Panc1 (cell line): ENCODE results near the gene DAPK1. TPM values are rescaled to one million over a fixed set of nuclear protein-coding genes. Genes with fewer than 3 reads are reported as not detected.

Experiments used
- ATAC-seq: fragments of 200-7000 bp; cut with Tn5 transposase; 2 replicates; pipeline ENCODE4 v1.9.1; 2020; ENCODE audit warnings: mild to moderate bottlenecking, moderate library complexity
- BruUV-seq: library from RNA; stranded (reverse); fragments of 400-500 nt; replicated peaks from 2 replicates; lab custom pipeline; 2021; lab: Mats Ljungman, UMichigan
- CTCF ChIA-PET: fragments of 300-600 bp; sonication (Branson Sonifier 250); formaldehyde crosslinking; loops from one replicate; lab custom pipeline; 2022; ENCODE audit warnings: antibody characterized with exemption; lab: Charles Lee
- POLR2A ChIA-PET: fragments of 300-600 bp; sonication (Branson Sonifier 250); formaldehyde crosslinking; loops from one replicate; lab custom pipeline; 2022; ENCODE audit warnings: antibody characterized with exemption; lab: Charles Lee
- DNase-seq: peaks from one replicate; pipeline ENCODE4 v3.0.0-alpha.2; 2010; ENCODE audit warnings: low read depth, low spot score
- H3K27ac ChIP-seq: 2 replicates; pipeline ENCODE4 v1.5.1; 2011; ENCODE audit warnings: mild to moderate bottlenecking, low read length, inconsistent platforms
- H3K27me3 ChIP-seq: fragments of 200-500 bp; sonication (Bioruptor generic); 2 replicates; pipeline ENCODE4 v1.6.0; 2014; ENCODE audit warnings: low read length, inconsistent platforms; ENCODE audit not compliant: control insufficient read depth, insufficient read depth
- H3K36me3 ChIP-seq: fragments of 200-500 bp; sonication (Bioruptor generic); 2 replicates; pipeline ENCODE4 v1.5.1; 2014; ENCODE audit warnings: inconsistent platforms, mild to moderate bottlenecking, low read length, moderate library complexity; ENCODE audit not compliant: control insufficient read depth, insufficient read depth
- H3K4me1 ChIP-seq: 2 replicates; pipeline ENCODE4 v1.5.1; 2011; ENCODE audit warnings: inconsistent platforms, mild to moderate bottlenecking, low read length, moderate library complexity; ENCODE audit not compliant: control insufficient read depth, insufficient read depth
- H3K4me3 ChIP-seq, 2 experiments: 2 replicates each; pipeline ENCODE4 v1.5.1; 2011 to 2012; ENCODE audit warnings: low read depth in 2 of 2, low read length in 2 of 2, mild to moderate bottlenecking in 2 of 2, inconsistent platforms in 1 of 2, moderate library complexity in 1 of 2
- H3K9me3 ChIP-seq: fragments of 200-500 bp; sonication (Bioruptor generic); 2 replicates; pipeline ENCODE4 v1.5.1; 2014; ENCODE audit warnings: low read depth, mild to moderate bottlenecking, inconsistent platforms, low read length, moderate library complexity; ENCODE audit not compliant: control insufficient read depth, insufficient read depth
- CTCF ChIP-seq: fragments of 450-650 bp; IDR thresholded peaks from 2 replicates; pipeline ENCODE4 v1.5.1; 2017; ENCODE audit warnings: mild to moderate bottlenecking
- POLR2AphosphoS5 ChIP-seq: IDR thresholded peaks from 2 replicates; pipeline ENCODE4 v1.6.1; 2012; ENCODE audit warnings: mild to moderate bottlenecking, low read depth, low read length, moderate library complexity
- SIN3A ChIP-seq: IDR thresholded peaks from 2 replicates; pipeline ENCODE4 v1.6.1; 2012; ENCODE audit warnings: low read depth, mild to moderate bottlenecking, low read length, moderate library complexity, borderline replicate concordance; ENCODE audit not compliant: insufficient read depth
- TCF7L2 ChIP-seq: IDR thresholded peaks from 2 replicates; pipeline ENCODE4 v1.6.1; 2011; ENCODE audit warnings: mild to moderate bottlenecking, low read depth, low read length, inconsistent platforms
- in situ Hi-C: cut with HindIII; loops from 2 replicates; pipeline ENCODE4 v1.10.0; 2016; ENCODE audit warnings: low sequenced_read_pairs, low pct_unique_long_range_greater_than_20kb
- intact Hi-C: fragments of 100-400 bp; cut with micrococcal nuclease; formaldehyde crosslinking; loops from one replicate; pipeline ENCODE4 v1.10.0; 2022; ENCODE audit not compliant: unreplicated experiment
- total RNA-seq: library from RNA; stranded (reverse); gene quantifications from one replicate; pipeline ENCODE4 v1.2.1, GENCODE V29; 2021; ENCODE audit not compliant: unreplicated experiment
- TF ChIP-seq, protein P1 (sequence below), 2 experiments: IDR thresholded peaks; 2 replicates each; pipeline ENCODE4 v1.6.1; 2011 to 2012; ENCODE audit warnings: low read depth in 2 of 2, control low read depth in 1 of 2, low read length in 1 of 2, mild to moderate bottlenecking in 1 of 2, moderate library complexity in 1 of 2; ENCODE audit not compliant: insufficient read depth in 1 of 2

Gene DAPK1
- total RNA-seq, 1 experiment from 2014 or later = 0.87 TPM

DNA sequence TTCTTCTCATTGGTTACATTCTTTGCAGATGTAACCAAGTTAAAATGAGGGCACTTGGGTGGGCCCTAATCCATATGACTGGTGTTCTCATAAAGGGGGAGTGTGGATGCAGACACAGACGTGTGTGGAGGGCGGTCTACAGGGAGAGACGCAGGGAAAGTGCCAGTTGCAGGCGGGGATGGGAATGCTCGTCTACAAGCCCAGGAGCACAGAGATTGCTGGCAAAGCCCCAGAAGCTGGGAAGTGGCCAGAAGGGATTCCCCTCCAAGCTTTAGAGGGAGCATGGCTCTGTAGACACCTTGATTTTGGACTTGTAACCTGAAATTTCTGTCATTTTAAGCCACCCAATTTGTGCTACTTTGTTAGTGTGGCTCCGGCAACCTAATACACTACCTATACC lies 131.4 kb downstream of the DAPK1 start:
- in situ Hi-C loops (no loop called here), intact Hi-C loops (no loop called here)
- CTCF ChIA-PET = no interaction called here

GRCh38 chr9:87630266-87630665 lies 132.6 kb downstream of the DAPK1 start:
- Histone ChIP-seq H3K9me3 (no peaks in the 10 kb centered on the region), H3K36me3 (no peaks in the 10 kb centered on the region), H3K4me1 (no peaks in the 10 kb centered on the region), H3K27me3 (no peaks in the 10 kb centered on the region), H3K27ac (no peak overlapping the region), H3K4me3 (no peak overlapping the region)
- ChIA-PET POLR2A (no interaction called here), CTCF (no interaction called here)
- no peak for DNase-seq
- intact Hi-C loops (no loop called here), in situ Hi-C loops (no loop called here)
- no TSS peak for BruUV-seq
- TF ChIP-seq, protein P1, sequence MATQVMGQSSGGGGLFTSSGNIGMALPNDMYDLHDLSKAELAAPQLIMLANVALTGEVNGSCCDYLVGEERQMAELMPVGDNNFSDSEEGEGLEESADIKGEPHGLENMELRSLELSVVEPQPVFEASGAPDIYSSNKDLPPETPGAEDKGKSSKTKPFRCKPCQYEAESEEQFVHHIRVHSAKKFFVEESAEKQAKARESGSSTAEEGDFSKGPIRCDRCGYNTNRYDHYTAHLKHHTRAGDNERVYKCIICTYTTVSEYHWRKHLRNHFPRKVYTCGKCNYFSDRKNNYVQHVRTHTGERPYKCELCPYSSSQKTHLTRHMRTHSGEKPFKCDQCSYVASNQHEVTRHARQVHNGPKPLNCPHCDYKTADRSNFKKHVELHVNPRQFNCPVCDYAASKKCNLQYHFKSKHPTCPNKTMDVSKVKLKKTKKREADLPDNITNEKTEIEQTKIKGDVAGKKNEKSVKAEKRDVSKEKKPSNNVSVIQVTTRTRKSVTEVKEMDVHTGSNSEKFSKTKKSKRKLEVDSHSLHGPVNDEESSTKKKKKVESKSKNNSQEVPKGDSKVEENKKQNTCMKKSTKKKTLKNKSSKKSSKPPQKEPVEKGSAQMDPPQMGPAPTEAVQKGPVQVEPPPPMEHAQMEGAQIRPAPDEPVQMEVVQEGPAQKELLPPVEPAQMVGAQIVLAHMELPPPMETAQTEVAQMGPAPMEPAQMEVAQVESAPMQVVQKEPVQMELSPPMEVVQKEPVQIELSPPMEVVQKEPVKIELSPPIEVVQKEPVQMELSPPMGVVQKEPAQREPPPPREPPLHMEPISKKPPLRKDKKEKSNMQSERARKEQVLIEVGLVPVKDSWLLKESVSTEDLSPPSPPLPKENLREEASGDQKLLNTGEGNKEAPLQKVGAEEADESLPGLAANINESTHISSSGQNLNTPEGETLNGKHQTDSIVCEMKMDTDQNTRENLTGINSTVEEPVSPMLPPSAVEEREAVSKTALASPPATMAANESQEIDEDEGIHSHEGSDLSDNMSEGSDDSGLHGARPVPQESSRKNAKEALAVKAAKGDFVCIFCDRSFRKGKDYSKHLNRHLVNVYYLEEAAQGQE (IDR thresholded peaks at IDR 0.05; ENCODE audit: insufficient read depth in 1 of 2, low read depth in 2 of 2, low read length in 1 of 2) = no peak
- no peak for TF ChIP-seq CTCF
- TF ChIP-seq POLR2AphosphoS5 = no peak
- TF ChIP-seq TCF7L2 = no peak
- TF ChIP-seq SIN3A = no peak
- ATAC-seq = no peak

More for the DNA sequence above, 131.4 kb downstream of the DAPK1 start:
- Histone ChIP-seq H3K4me3 (no peak overlapping the region), H3K4me1 (no peaks in the 10 kb centered on the region), H3K27ac (no peak overlapping the region), H3K9me3 (no peaks in the 10 kb centered on the region), H3K36me3 (no peaks in the 10 kb centered on the region), H3K27me3 (no peaks in the 10 kb centered on the region)
- POLR2A ChIA-PET = no interaction called here
- ATAC-seq = no peak
- TF ChIP-seq TCF7L2 = no peak
- no peak for TF ChIP-seq CTCF
- TF ChIP-seq, protein P1 (IDR thresholded peaks at IDR 0.05; ENCODE audit: insufficient read depth in 1 of 2, low read depth in 2 of 2, low read length in 1 of 2) = no peak
- no peak for TF ChIP-seq SIN3A
- TF ChIP-seq POLR2AphosphoS5 = no peak
- no TSS peak for BruUV-seq
- no peak for DNase-seq
